GM12864 (cell line): ENCODE results near the gene MAMDC2.

Source experiments
- DNase-seq: peaks from one replicate; pipeline ENCODE4 v3.0.0-alpha.2; 2011; ENCODE audit warnings: low read depth
- H3K4me3 ChIP-seq: 2 replicates; pipeline ENCODE4 v1.5.1; 2011; ENCODE audit warnings: mild to moderate bottlenecking, low read depth, low read length, control low read depth
- CTCF ChIP-seq: IDR thresholded peaks from 2 replicates; pipeline ENCODE4 v1.5.1; 2011; ENCODE audit warnings: low read depth, mild to moderate bottlenecking, moderate library complexity, low read length, control low read depth, inconsistent platforms; ENCODE audit errors: missing control alignments

MAMDC2 gene

GRCh38 chr9:70260007-70260443 lies 216.4 kb downstream of the MAMDC2 start:
- peak overlapping the region; percentile 97 for H3K4me3 ChIP-seq

GRCh38 chr9:70260606-70261005 lies 217.0 kb downstream of the MAMDC2 start:
- no peak for TF ChIP-seq CTCF
- peak; percentile 38 for DNase-seq
- peak overlapping the region; percentile 97; the same call in 1 of the 2 replicates for H3K4me3 ChIP-seq

More at GRCh38 chr9:70260007-70260443, 216.4 kb downstream of the MAMDC2 start:
- DNase-seq = no peak
- no peak for TF ChIP-seq CTCF

GRCh38 chr9:70261131-70261870 lies 217.7 kb downstream of the MAMDC2 start:
- DNase-seq = no peak
- TF ChIP-seq CTCF = no peak
- no peak overlapping the region for H3K4me3 ChIP-seq

- no peak for DNase-seq
- no peak overlapping the region for H3K4me3 ChIP-seq
- no peak for TF ChIP-seq CTCF
Measured at GRCh38 chr9:70262366-70262765, 218.7 kb downstream of the MAMDC2 start.

- H3K4me3 ChIP-seq = no peak overlapping the region
- TF ChIP-seq CTCF = no peak
- DNase-seq = no peak
Measured at GRCh38 chr9:70262948-70263347, 219.3 kb downstream of the MAMDC2 start.

- DNase-seq = no peak
- no peak overlapping the region for H3K4me3 ChIP-seq
- TF ChIP-seq CTCF = no peak
Measured at GRCh38 chr9:70263421-70263820, 219.8 kb downstream of the MAMDC2 start.
